Panc1 (cell line): ENCODE data around the gene RASL11B. TPM values are rescaled to one million over a fixed set of nuclear protein-coding genes. Genes with fewer than 3 reads are reported as not detected.

Source experiments
- ATAC-seq: fragments of 200-7000 bp; cut with Tn5 transposase; 2 replicates; pipeline ENCODE4 v1.9.1; 2020; ENCODE audit warnings: mild to moderate bottlenecking, moderate library complexity
- BruUV-seq: library from RNA; stranded (reverse); fragments of 400-500 nt; replicated peaks from 2 replicates; lab custom pipeline; 2021; lab: Mats Ljungman, UMichigan
- CTCF ChIA-PET: fragments of 300-600 bp; sonication (Branson Sonifier 250); formaldehyde crosslinking; loops from one replicate; lab custom pipeline; 2022; ENCODE audit warnings: antibody characterized with exemption; lab: Charles Lee
- POLR2A ChIA-PET: fragments of 300-600 bp; sonication (Branson Sonifier 250); formaldehyde crosslinking; loops from one replicate; lab custom pipeline; 2022; ENCODE audit warnings: antibody characterized with exemption; lab: Charles Lee
- DNase-seq: peaks from one replicate; pipeline ENCODE4 v3.0.0-alpha.2; 2010; ENCODE audit warnings: low read depth, low spot score
- H3K27ac ChIP-seq: 2 replicates; pipeline ENCODE4 v1.5.1; 2011; ENCODE audit warnings: mild to moderate bottlenecking, low read length, inconsistent platforms
- H3K27me3 ChIP-seq: fragments of 200-500 bp; sonication (Bioruptor generic); 2 replicates; pipeline ENCODE4 v1.6.0; 2014; ENCODE audit warnings: low read length, inconsistent platforms; ENCODE audit not compliant: control insufficient read depth, insufficient read depth
- H3K36me3 ChIP-seq: fragments of 200-500 bp; sonication (Bioruptor generic); 2 replicates; pipeline ENCODE4 v1.5.1; 2014; ENCODE audit warnings: inconsistent platforms, mild to moderate bottlenecking, low read length, moderate library complexity; ENCODE audit not compliant: control insufficient read depth, insufficient read depth
- H3K4me1 ChIP-seq: 2 replicates; pipeline ENCODE4 v1.5.1; 2011; ENCODE audit warnings: inconsistent platforms, mild to moderate bottlenecking, low read length, moderate library complexity; ENCODE audit not compliant: control insufficient read depth, insufficient read depth
- H3K4me3 ChIP-seq, 2 experiments: 2 replicates each; pipeline ENCODE4 v1.5.1; 2011 to 2012; ENCODE audit warnings: low read depth in 2 of 2, low read length in 2 of 2, mild to moderate bottlenecking in 2 of 2, inconsistent platforms in 1 of 2, moderate library complexity in 1 of 2
- H3K9me3 ChIP-seq: fragments of 200-500 bp; sonication (Bioruptor generic); 2 replicates; pipeline ENCODE4 v1.5.1; 2014; ENCODE audit warnings: low read depth, mild to moderate bottlenecking, inconsistent platforms, low read length, moderate library complexity; ENCODE audit not compliant: control insufficient read depth, insufficient read depth
- CTCF ChIP-seq: fragments of 450-650 bp; IDR thresholded peaks from 2 replicates; pipeline ENCODE4 v1.5.1; 2017; ENCODE audit warnings: mild to moderate bottlenecking
- POLR2AphosphoS5 ChIP-seq: IDR thresholded peaks from 2 replicates; pipeline ENCODE4 v1.6.1; 2012; ENCODE audit warnings: mild to moderate bottlenecking, low read depth, low read length, moderate library complexity
- REST ChIP-seq, 2 experiments: IDR thresholded peaks; 2 replicates each; pipeline ENCODE4 v1.6.1; 2011 to 2012; ENCODE audit warnings: low read depth in 2 of 2, control low read depth in 1 of 2, low read length in 1 of 2, mild to moderate bottlenecking in 1 of 2, moderate library complexity in 1 of 2; ENCODE audit not compliant: insufficient read depth in 1 of 2
- SIN3A ChIP-seq: IDR thresholded peaks from 2 replicates; pipeline ENCODE4 v1.6.1; 2012; ENCODE audit warnings: low read depth, mild to moderate bottlenecking, low read length, moderate library complexity, borderline replicate concordance; ENCODE audit not compliant: insufficient read depth
- TCF7L2 ChIP-seq: IDR thresholded peaks from 2 replicates; pipeline ENCODE4 v1.6.1; 2011; ENCODE audit warnings: mild to moderate bottlenecking, low read depth, low read length, inconsistent platforms
- in situ Hi-C: cut with HindIII; loops from 2 replicates; pipeline ENCODE4 v1.10.0; 2016; ENCODE audit warnings: low sequenced_read_pairs, low pct_unique_long_range_greater_than_20kb
- intact Hi-C: fragments of 100-400 bp; cut with micrococcal nuclease; formaldehyde crosslinking; loops from one replicate; pipeline ENCODE4 v1.10.0; 2022; ENCODE audit not compliant: unreplicated experiment
- total RNA-seq: library from RNA; stranded (reverse); gene quantifications from one replicate; pipeline ENCODE4 v1.2.1, GENCODE V29; 2021; ENCODE audit not compliant: unreplicated experiment

RASL11B gene
- total RNA-seq, 1 experiment from 2014 or later: 0.21 TPM

GRCh38 chr4:52861171-52861823 is 820 bp upstream of the RASL11B start:
- H3K4me3 ChIP-seq: peak overlapping the region; percentile 52 to 57
- ChIA-PET POLR2A (no interaction called here), CTCF (no interaction called here)
- peaks cover 4% of the 10 kb centered on the region for H3K4me1 ChIP-seq
- 0 out of 2 replicates have a peak, but pooled peaks cover 3% of the 10 kb centered on the region for H3K9me3 ChIP-seq
- DNase-seq (no peak), ATAC-seq (no peak)
- intact Hi-C loops (no loop called here), in situ Hi-C loops (no loop called here)
- H3K27me3 ChIP-seq: no peaks in the 10 kb centered on the region; the same call in none of the 2 replicates
- no peak overlapping the region for H3K27ac ChIP-seq
- TF ChIP-seq CTCF (no peak), SIN3A (no peak)
- H3K36me3 ChIP-seq: no peaks in the 10 kb centered on the region
- no TSS peak for BruUV-seq

GRCh38 chr4:52862639-52863161 is 583 bp downstream of the RASL11B start:
- Histone ChIP-seq H3K4me3 (peak overlapping the region; percentile 52 to 57), H3K9me3 (0 out of 2 replicates have a peak, but pooled peaks cover 3% of the 10 kb centered on the region), H3K27me3 (no peaks in the 10 kb centered on the region; the same call in none of the 2 replicates), H3K36me3 (no peaks in the 10 kb centered on the region), H3K4me1 (peaks cover 4% of the 10 kb centered on the region), H3K27ac (no peak overlapping the region)
- no TSS peak for BruUV-seq
- in situ Hi-C loops (no loop called here), intact Hi-C loops (no loop called here)
- peak; percentile 13; the same call in 1 of the 2 replicates for ATAC-seq
- TF ChIP-seq CTCF: no peak
- TF ChIP-seq TCF7L2: no peak
- no peak for TF ChIP-seq SIN3A
- no peak for TF ChIP-seq REST (IDR thresholded peaks at IDR 0.05; ENCODE audit: insufficient read depth in 1 of 2, low read depth in 2 of 2, low read length in 1 of 2)
- TF ChIP-seq POLR2AphosphoS5: no peak
- POLR2A ChIA-PET: no interaction called here
- DNase-seq: no peak
- CTCF ChIA-PET: no interaction called here
